HG03378 (cell line): Measurements from ENCODE around the gene SPANXC.
"Not testable (repeated sequence)": the region's sequence is repeated elsewhere in the genome, so short reads cannot be mapped to it uniquely, and the experiment has no call there.

Source experiments
- ATAC-seq: cut with Tn5 transposase; IDR thresholded peaks from one replicate; pipeline ENCODE4 v1.9.1; 2021; ENCODE audit warnings: mild to moderate bottlenecking, moderate library complexity; ENCODE audit not compliant: unreplicated experiment

SPANXC gene, protein sequence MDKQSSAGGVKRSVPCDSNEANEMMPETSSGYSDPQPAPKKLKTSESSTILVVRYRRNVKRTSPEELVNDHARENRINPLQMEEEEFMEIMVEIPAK

DNA sequence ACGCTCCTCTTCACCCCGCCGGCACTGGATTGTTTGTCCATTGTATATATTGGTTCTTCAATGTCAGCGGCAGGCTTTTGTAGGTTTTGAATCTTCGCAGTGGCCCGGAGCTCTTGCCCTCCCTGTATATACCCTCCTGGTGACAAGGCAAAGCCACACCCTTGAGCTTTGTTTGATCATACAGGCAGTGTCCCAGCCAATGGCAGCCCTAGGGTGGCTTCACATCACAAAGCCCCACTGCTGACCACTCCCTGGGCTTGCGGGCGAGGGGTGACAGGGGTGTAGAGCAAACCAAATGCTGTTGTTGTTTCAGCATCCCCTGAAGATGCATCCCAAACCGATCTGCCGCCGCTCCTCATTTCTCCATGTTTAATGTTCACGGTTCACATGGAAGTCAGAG is at the start of gene SPANXC:
TSS of gene SPANXC (minus strand) at position 101 of the 400 bp plus-strand sequence. CDS start at position 41, 60 bp downstream.
- not testable (repeated sequence) for ATAC-seq

DNA sequence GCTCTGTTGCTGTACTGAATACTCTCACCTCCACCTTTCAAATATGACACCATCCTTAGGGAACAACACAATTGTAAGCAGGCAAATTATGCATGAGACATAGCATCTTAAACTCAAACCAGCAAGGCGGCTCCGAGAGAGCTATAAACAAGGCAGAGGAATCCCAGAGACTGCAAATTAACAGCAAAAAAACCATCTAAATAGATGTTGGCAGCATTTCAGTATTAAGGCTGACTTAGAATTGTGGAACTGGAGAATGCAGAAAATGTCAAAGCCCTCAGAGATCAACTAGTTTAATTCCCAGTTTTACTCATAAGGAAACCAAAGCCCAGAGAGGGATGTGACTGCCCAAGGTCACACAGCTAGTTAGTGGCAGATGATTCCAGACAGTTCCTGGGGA is 37.2 kb upstream of the SPANXC start:
- ATAC-seq: no peak

DNA sequence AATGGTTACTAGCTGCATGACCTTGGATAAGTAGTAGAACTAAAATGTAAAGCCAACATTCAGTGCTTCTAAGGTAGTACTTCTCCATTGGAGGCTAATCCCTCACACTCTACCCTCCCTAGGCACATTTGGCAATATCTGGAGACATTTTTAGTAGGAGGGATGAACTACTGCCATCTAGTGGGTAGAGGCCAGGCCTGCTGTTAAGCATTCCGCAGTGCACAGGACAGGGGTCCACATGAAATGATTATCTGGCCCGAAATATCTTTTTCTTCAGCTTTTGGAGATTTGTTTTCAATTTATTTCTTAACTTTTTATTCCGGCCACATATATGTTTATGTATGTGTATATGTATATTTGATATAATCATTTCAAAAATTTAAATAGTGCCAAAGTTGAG is 36.0 kb upstream of the SPANXC start:
- peak; percentile 68 for ATAC-seq

DNA sequence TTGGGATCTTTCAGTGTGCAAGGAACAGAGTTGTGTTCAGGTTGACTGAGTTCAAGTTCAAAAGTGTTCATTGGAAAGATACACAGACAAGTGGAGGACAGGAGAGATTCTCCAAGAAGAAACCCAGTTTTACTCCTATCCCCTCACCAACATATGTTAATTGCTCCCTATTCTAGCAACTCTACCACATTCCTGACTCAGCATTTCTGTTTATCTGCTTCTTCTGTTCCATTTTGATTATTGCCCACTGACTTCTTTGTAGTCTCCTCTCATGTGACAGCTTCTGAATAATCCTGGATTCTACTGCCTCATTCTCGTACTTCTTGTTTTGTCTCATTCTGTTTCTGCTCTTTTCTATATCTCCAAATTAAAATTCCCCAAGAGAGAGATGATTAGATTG is 15.8 kb upstream of the SPANXC start:
- no peak for ATAC-seq

DNA sequence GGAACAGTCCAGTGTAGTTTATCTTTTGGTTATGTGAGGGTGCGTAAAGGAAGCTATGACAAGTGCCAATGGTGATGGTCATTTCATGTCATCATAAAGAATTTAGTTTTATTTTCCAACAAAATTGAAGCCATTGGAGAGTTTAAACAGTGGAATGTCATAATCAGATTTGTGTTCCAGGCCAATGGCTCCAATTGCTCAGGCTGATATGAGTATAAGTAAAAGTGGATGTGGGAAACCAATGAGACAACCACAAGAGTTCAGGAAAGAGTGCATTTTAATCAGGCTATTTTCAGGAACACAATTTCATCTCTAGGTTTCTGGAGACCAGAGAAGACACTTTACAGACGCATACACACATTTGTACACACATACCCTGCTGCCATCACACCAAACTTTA is 20.7 kb downstream of the SPANXC start:
- ATAC-seq: no peak

DNA sequence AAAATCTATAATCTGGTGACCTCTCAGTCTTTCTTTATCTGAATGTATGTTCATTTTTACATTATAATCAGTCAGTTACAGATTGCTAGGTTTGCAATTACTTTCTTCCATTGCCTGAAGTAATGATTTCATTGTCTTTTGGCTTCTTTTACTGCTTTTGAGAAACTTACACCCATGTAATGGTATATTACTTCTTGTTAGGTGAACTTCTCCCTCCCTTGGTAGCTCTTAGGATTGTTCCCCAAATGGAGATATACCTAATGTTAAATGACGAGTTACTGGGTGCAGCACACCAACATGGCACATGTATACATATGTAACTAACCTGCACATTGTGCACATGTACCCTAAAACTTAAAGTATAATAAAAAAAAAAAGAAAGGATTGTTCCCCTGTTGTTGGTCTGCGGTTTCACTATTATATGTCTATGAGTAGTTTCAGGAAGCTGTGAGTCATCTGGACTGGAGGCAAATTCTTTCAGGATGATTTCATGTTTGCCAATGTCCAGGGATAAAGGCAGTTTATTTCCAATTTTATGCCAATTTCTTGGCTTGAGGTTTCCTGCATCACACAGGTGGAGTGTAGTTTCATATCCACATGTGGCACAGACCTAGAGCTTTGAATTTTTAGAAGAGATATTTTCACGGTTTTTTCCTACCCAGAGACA is 21.8 kb downstream of the SPANXC start:
- ATAC-seq: no peak

DNA sequence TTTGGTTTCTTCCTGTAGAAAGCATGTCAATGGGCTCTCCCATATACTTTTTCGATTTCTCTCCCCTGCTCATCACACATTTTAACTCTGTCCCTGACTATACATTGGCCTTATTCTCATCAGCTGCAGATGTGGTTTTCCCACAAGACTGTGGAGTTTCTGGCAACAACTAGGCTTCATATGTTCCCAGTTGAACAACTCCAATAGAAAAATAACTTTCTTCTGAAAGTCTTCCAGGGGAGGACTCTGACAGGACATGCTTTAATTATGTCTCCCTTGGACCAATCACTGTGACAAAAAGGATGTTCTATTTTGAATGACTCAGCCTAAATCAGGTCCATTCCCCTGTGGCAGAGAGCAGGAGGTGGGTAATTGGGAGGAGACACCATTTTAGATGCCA is 28.1 kb downstream of the SPANXC start:
- ATAC-seq: no peak

DNA sequence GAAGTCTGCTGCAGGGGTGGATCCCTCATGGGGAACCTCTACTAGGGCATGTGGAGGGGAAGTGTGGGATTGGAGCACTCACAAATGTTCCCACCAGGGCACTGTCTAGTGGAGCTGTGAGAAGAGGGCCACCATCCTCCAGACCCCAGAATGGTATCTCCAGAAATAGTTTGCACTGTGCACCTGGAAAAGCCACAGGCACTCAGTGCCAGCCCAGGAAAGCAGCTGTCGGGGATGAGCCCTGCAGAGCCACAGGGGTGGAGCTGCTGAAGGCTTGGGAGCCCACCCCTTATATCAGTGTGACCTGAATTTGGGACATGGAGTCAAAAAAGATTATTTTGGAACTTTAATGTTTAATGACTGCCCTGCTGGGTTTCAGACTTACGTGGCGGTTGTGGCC is 40.4 kb downstream of the SPANXC start:
- ATAC-seq: no peak
